Spleen (tissue), 11 donors: ENCODE results near the gene TTYH1. TPM values are rescaled to one million over a fixed set of nuclear protein-coding genes. Genes with fewer than 3 reads are reported as not detected.

Experiments
- DNase-seq: peaks from one replicate; pipeline ENCODE4 v3.0.0-alpha.2; 2020
- H3K27ac ChIP-seq, 8 donors: fragments of 200-600 bp; sonication (generic) in 7 of 8; 1 replicate in 4 of 8; 2 replicates in 4 of 8; pipeline versions ENCODE4 v1.5.0 to v1.8.0; 2016 to 2021; ENCODE audit warnings: inconsistent platforms in 4 of 8, mild to moderate bottlenecking in 4 of 8, moderate library complexity in 1 of 8
- H3K27me3 ChIP-seq, 7 donors: fragments of 200-600 bp; sonication (generic) in 6 of 7; replicated peaks in 1 of 7; 1 replicate in 4 of 7; 2 replicates in 3 of 7; pipeline versions ENCODE4 v1.5.0 to v1.8.0; 2016 to 2021; ENCODE audit warnings: inconsistent platforms in 3 of 7, mild to moderate bottlenecking in 1 of 7
- H3K36me3 ChIP-seq, 6 donors: fragments of 200-600 bp; sonication (generic) in 5 of 6; 1 replicate in 4 of 6; 2 replicates in 2 of 6; pipeline versions ENCODE4 v1.5.0 to v1.8.0; 2016 to 2021; ENCODE audit warnings: inconsistent platforms in 2 of 6
- H3K4me1 ChIP-seq, 6 donors: fragments of 200-600 bp; sonication (generic) in 5 of 6; 1 replicate in 3 of 6; 2 replicates in 3 of 6; pipeline versions ENCODE4 v1.5.0 to v1.8.0; 2016 to 2021; ENCODE audit warnings: inconsistent platforms in 3 of 6
- H3K4me3 ChIP-seq, 8 donors: fragments of 200-600 bp; sonication (generic) in 7 of 8; 1 replicate in 4 of 8; 2 replicates in 4 of 8; pipeline versions ENCODE4 v1.5.0 to v1.8.0; 2016 to 2021; ENCODE audit warnings: inconsistent platforms in 4 of 8, mild to moderate bottlenecking in 4 of 8, moderate library complexity in 2 of 8
- H3K9me3 ChIP-seq, 8 donors: fragments of 200-600 bp; sonication (generic) in 7 of 8; 1 replicate in 4 of 8; 2 replicates in 4 of 8; pipeline versions ENCODE4 v1.5.0 to v1.8.0; 2016 to 2021; ENCODE audit warnings: inconsistent platforms in 4 of 8
- POLR2A ChIP-seq, 3 donors: fragments of 450-650 bp; IDR thresholded peaks; one replicate each; pipeline ENCODE4 v1.5.1; 2017; ENCODE audit warnings: antibody characterized with exemption in 3 of 3, mild to moderate bottlenecking in 1 of 3
- POLR2AphosphoS5 ChIP-seq, 3 donors: sonication (generic); formaldehyde crosslinking; IDR thresholded peaks; one replicate each; pipeline ENCODE4 v1.5.1; 2017; ENCODE audit warnings: antibody characterized with exemption in 3 of 3
- WGBS, 5 donors: extraction: QIAGEN DNeasy Blood & Tissue Kit in 3 of 5; methylation state at CpG; one replicate each; pipeline versions ENCODE4 v1.1.5 to v1.1.7; 2013 to 2018; 5-methylcytosine and 5-hydroxymethylcytosine counted together
- intact Hi-C: fragments of 100-400 bp; cut with DNase I; formaldehyde crosslinking; loops from one replicate; pipeline ENCODE4 v1.15.0; 2023; ENCODE audit warnings: low total_unique reads
- polyA plus RNA-seq, 3 donors: library from polyadenylated mRNA; stranded (reverse); fragments of 200-250 nt; gene quantifications; one replicate each; pipeline ENCODE4 v1.2.1, GENCODE V29; 2013
- total RNA-seq, 7 donors: library from RNA; depleted of rRNA in 3 of 7; stranded (reverse); fragments of >200 nt in 3 of 7; fragmentation: NEBNext Ultra II Directional in 4 of 7; extraction: Animal tissue kit (Norgen Biotek cat#: 25700) in 4 of 7; gene quantifications; one replicate each; pipeline versions ENCODE4 v1.1.0 to v1.2.1, GENCODE V29; 2016 to 2021
- TF ChIP-seq, protein P1 (sequence below), 11 experiments: fragments of 200-600 bp in 7 of 11; fragments of 450-650 bp in 4 of 11; sonication (generic) in 4 of 11; IDR thresholded peaks in 8 of 11; conservative IDR thresholded peaks in 3 of 11; 1 replicate in 7 of 11; 2 replicates in 4 of 11; pipeline versions ENCODE4 v1.4.0 to v1.8.0; 2016 to 2021; ENCODE audit warnings: antibody characterized with exemption in 11 of 11, inconsistent platforms in 4 of 11, mild to moderate bottlenecking in 1 of 11
- donor health status: healthy with polysubstance abuse.
- donor health status: DM: no; HTN: no; CAD: no; lungs with moderate emphysema.
- donor health status: DM: no; HTN: no; CAD: no.
- donor health status: Bipolar disorder and iron deficiency.
- donor health status: healthy.
- donor health status: DM: no; HTN: no; CAD: no.
- donor health status: DM: yes; HTN: yes; CAD: no.

The TTYH1 gene
- total and polyA plus RNA-seq, 10 donors: 0.97 to 3.5 (median 1.2) TPM

DNA sequence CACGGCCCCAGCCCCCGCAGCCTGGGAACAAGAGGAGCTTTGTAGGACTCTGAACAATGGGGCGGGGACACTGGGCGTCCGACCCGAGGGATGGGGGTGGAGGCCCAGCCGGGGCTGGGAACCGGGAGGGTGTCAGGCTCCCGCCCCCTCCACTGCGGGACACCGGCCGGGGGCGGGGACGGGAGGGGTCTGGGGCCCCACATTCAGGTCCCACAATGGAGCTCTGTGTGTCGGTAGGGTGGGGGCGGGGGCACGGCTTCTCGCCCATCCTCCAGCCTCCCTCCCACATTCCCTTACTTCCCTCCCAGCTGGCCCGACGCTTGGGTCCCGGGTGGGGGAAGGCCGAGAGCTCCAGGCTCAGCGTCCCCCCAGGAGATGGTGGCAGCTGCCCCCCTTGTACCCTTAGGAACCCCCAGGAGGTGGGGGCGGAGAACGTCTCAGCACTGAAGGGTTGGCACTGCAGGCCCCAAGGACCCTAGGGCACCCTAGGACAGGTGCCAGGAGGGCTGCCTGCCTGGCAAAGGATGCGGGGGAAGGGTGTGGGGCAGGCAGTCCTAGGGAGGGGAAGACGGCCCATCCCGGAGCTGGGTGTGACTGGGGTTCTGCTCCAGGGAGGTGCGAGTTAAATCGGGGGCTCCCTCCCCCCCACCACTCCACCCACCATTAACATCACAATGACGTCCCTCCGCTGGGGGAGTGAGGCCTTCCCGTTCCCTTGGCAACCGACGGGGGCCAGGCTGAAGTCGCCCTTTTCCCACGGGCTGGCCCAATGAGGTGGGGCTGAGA, 5.3 kb downstream of the TTYH1 start:
- 31 to 52% (median 40%) methylated on average over 24 to 37 of the region's 37 CpGs for WGBS, 5 donors
- peak overlapping the region in 1 of 8 donors; percentile 13 for H3K4me3 ChIP-seq
- H3K27me3 ChIP-seq: peaks cover 6 to 96% (median 42%) of the 10 kb centered on the region in 7 donors
- TF ChIP-seq POLR2AphosphoS5 (IDR thresholded peaks at IDR 0.05) (no peak), POLR2A (IDR thresholded peaks at IDR 0.05) (no peak)
- TF ChIP-seq, protein P1, sequence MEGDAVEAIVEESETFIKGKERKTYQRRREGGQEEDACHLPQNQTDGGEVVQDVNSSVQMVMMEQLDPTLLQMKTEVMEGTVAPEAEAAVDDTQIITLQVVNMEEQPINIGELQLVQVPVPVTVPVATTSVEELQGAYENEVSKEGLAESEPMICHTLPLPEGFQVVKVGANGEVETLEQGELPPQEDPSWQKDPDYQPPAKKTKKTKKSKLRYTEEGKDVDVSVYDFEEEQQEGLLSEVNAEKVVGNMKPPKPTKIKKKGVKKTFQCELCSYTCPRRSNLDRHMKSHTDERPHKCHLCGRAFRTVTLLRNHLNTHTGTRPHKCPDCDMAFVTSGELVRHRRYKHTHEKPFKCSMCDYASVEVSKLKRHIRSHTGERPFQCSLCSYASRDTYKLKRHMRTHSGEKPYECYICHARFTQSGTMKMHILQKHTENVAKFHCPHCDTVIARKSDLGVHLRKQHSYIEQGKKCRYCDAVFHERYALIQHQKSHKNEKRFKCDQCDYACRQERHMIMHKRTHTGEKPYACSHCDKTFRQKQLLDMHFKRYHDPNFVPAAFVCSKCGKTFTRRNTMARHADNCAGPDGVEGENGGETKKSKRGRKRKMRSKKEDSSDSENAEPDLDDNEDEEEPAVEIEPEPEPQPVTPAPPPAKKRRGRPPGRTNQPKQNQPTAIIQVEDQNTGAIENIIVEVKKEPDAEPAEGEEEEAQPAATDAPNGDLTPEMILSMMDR (IDR thresholded peaks at IDR 0.05 in 8 of 11, conservative IDR thresholded peaks at IDR 0.05 in 3 of 11): no peak
- peaks cover 0 to 39% (median 21%) of the 10 kb centered on the region in 6 donors for H3K4me1 ChIP-seq
- H3K27ac ChIP-seq: peak overlapping the region in 2 of 8 donors; percentile 30 to 35
- H3K9me3 ChIP-seq: no peaks in the 10 kb centered on the region
- DNase-seq: no peak
- no peaks in the 10 kb centered on the region for H3K36me3 ChIP-seq
- intact Hi-C loops: no loop called here

DNA sequence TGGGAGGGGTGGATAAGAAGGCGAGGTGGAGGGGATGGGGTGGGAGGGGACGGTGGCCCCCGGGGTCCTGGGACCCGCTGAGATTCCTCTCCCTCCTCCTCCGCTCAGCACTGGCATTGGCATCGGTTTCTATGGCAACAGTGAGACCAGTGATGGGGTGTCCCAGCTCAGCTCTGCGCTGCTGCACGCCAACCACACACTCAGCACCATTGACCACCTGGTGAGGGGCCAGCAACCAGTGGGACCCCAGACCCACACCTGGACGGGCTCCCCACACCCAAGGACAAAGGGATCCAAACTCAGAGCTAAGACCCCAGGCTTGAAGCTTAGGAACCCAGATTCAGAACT, 5.9 kb downstream of the TTYH1 start:
- Histone ChIP-seq H3K36me3 (no peaks in the 10 kb centered on the region), H3K4me1 (peaks cover 0 to 33% (median 19%) of the 10 kb centered on the region in 6 donors), H3K27ac (no peak overlapping the region), H3K27me3 (peaks cover 6 to 96% (median 42%) of the 10 kb centered on the region in 7 donors), H3K9me3 (no peaks in the 10 kb centered on the region), H3K4me3 (no peak overlapping the region)
- TF ChIP-seq, protein P1 (IDR thresholded peaks at IDR 0.05 in 8 of 11, conservative IDR thresholded peaks at IDR 0.05 in 3 of 11): no peak
- TF ChIP-seq POLR2AphosphoS5 (IDR thresholded peaks at IDR 0.05) (no peak), POLR2A (IDR thresholded peaks at IDR 0.05) (no peak)
- DNase-seq: no peak
- intact Hi-C loops: no loop called here
- 52 to 68% (median 57%) methylated on average over 5 to 9 of the region's 9 CpGs for WGBS, 5 donors

DNA sequence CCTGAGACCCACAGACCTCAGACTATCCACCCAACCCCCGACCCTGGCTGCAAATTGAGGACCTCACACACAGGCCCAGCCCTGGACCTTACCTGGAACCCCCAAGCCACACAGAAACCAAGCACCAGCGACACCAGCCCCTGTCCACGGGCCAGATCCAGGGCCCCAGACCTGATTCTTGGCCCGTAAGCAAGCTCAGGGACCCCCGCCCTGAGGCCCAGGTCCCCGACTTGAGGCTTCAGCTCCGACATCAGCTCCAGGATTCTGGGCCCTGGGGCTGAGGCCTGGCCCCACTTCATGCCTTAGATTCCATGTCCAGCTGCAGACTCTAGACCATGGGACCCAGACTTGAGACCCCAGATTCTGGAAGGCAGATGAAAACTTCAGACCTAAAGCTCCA, 6.3 kb downstream of the TTYH1 start:
- WGBS, 5 donors: 85 to 94% (median 88%) methylated on average over 6 to 7 of the region's 7 CpGs
- peaks cover 5 to 96% (median 42%) of the 10 kb centered on the region in 7 donors for H3K27me3 ChIP-seq
- H3K4me1 ChIP-seq: peaks cover 0 to 30% (median 19%) of the 10 kb centered on the region in 6 donors
- no peak for TF ChIP-seq POLR2AphosphoS5 (IDR thresholded peaks at IDR 0.05)
- no peak for TF ChIP-seq POLR2A (IDR thresholded peaks at IDR 0.05)
- TF ChIP-seq, protein P1 (IDR thresholded peaks at IDR 0.05 in 8 of 11, conservative IDR thresholded peaks at IDR 0.05 in 3 of 11): no peak
- H3K36me3 ChIP-seq: no peaks in the 10 kb centered on the region
- no peak overlapping the region for H3K4me3 ChIP-seq
- H3K27ac ChIP-seq: no peak overlapping the region
- no peak for DNase-seq
- intact Hi-C loops: no loop called here
- H3K9me3 ChIP-seq: no peaks in the 10 kb centered on the region

DNA sequence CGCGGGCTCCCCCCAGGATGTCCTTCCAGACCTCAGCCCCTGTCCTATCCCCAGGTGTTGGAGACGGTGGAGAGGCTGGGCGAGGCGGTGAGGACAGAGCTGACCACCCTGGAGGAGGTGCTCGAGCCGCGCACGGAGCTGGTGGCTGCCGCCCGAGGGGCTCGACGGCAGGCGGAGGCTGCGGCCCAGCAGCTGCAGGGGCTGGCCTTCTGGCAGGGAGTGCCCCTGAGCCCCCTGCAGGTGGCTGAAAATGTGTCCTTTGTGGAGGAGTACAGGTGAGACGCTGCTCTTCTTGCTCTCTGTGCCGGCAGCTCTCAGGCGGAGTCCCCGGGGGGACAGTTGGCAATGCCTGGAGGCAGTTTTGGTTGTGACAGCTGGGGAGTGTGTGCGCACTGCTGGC, 6.9 kb downstream of the TTYH1 start:
- no peak for DNase-seq
- WGBS, 5 donors: 78 to 91% (median 83%) methylated on average over 10 to 20 of the region's 20 CpGs
- TF ChIP-seq, protein P1 (IDR thresholded peaks at IDR 0.05 in 8 of 11, conservative IDR thresholded peaks at IDR 0.05 in 3 of 11): no peak
- no peak for TF ChIP-seq POLR2AphosphoS5 (IDR thresholded peaks at IDR 0.05)
- intact Hi-C loops: no loop called here
- no peak overlapping the region for H3K27ac ChIP-seq
- no peaks in the 10 kb centered on the region for H3K9me3 ChIP-seq
- peaks cover 0 to 95% (median 38%) of the 10 kb centered on the region in 7 donors for H3K27me3 ChIP-seq
- H3K36me3 ChIP-seq: no peaks in the 10 kb centered on the region
- H3K4me3 ChIP-seq: no peak overlapping the region
- H3K4me1 ChIP-seq: peaks cover 0 to 30% (median 16%) of the 10 kb centered on the region in 6 donors
